SU-DHL-6 (cell line): ENCODE data around the gene PPM1G.

Experiments used
- EZH2phosphoT487 ChIP-seq: fragments of 200-600 bp; sonication (generic), shearing (Covaris generic); conservative IDR thresholded peaks from 2 replicates; pipeline ENCODE4 v1.6.1; 2018; ENCODE audit warnings: mild to moderate bottlenecking, antibody characterized with exemption, low read length, moderate library complexity, mixed read lengths
- TF ChIP-seq, protein P1 (sequence below): fragments of 200-600 bp; sonication (generic); IDR thresholded peaks from one replicate; pipeline ENCODE4 v1.5.1; 2017; ENCODE audit warnings: antibody characterized with exemption, mild to moderate bottlenecking, low read length, moderate library complexity; ENCODE audit not compliant: insufficient read depth, poor library complexity, severe bottlenecking

GRCh38 chr2:27398962-27399361 lies 10.4 kb downstream of the PPM1G start:
- TF ChIP-seq EZH2phosphoT487 = no peak
- TF ChIP-seq, protein P1, sequence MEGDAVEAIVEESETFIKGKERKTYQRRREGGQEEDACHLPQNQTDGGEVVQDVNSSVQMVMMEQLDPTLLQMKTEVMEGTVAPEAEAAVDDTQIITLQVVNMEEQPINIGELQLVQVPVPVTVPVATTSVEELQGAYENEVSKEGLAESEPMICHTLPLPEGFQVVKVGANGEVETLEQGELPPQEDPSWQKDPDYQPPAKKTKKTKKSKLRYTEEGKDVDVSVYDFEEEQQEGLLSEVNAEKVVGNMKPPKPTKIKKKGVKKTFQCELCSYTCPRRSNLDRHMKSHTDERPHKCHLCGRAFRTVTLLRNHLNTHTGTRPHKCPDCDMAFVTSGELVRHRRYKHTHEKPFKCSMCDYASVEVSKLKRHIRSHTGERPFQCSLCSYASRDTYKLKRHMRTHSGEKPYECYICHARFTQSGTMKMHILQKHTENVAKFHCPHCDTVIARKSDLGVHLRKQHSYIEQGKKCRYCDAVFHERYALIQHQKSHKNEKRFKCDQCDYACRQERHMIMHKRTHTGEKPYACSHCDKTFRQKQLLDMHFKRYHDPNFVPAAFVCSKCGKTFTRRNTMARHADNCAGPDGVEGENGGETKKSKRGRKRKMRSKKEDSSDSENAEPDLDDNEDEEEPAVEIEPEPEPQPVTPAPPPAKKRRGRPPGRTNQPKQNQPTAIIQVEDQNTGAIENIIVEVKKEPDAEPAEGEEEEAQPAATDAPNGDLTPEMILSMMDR = no peak
